Thoracic aorta (tissue), 2 donors: Measurements from ENCODE around the gene RBMS1. TPM values are rescaled to one million over a fixed set of nuclear protein-coding genes. Genes with fewer than 3 reads are reported as not detected.

Source experiments
- ATAC-seq: fragments of 150-250 bp; one replicate; pipeline ENCODE4 v1.8.0; 2017; ENCODE audit warnings: low read depth; ENCODE audit not compliant: insufficient number of reproducible peaks, low FRiP score
- DNase-seq: peaks from one replicate; pipeline ENCODE4 v3.0.0-alpha.2; 2020; ENCODE audit warnings: low spot score
- H3K27ac ChIP-seq, 2 donors: fragments of 200-600 bp; sonication (generic); 1 replicate in 1 of 2; 2 replicates in 1 of 2; pipeline ENCODE4 v1.5.1; 2016; ENCODE audit warnings: mild to moderate bottlenecking in 2 of 2, moderate library complexity in 2 of 2
- H3K27me3 ChIP-seq: fragments of 200-600 bp; sonication (generic); replicated peaks from 2 replicates; pipeline ENCODE4 v1.6.0; 2016; ENCODE audit warnings: mild to moderate bottlenecking; ENCODE audit not compliant: insufficient read depth
- H3K36me3 ChIP-seq: fragments of 200-600 bp; sonication (generic); one replicate; pipeline ENCODE4 v1.5.1; 2016
- H3K4me1 ChIP-seq, 2 donors: fragments of 200-600 bp; sonication (generic); 1 replicate in 1 of 2; 2 replicates in 1 of 2; pipeline versions ENCODE4 v1.5.1 to v1.6.0; 2016; ENCODE audit warnings: low read depth in 2 of 2, mild to moderate bottlenecking in 1 of 2; ENCODE audit not compliant: control insufficient read depth in 1 of 2
- H3K4me3 ChIP-seq: fragments of 200-600 bp; sonication (generic); 2 replicates; pipeline ENCODE4 v1.5.1; 2016; ENCODE audit warnings: mild to moderate bottlenecking
- H3K9me3 ChIP-seq: fragments of 200-600 bp; sonication (generic); 2 replicates; pipeline ENCODE4 v1.5.1; 2016
- CTCF ChIP-seq: fragments of 200-600 bp; sonication (generic); IDR thresholded peaks from one replicate; pipeline ENCODE4 v1.5.1; 2019; ENCODE audit warnings: antibody characterized with exemption
- total RNA-seq, 2 donors: library from RNA; depleted of rRNA; stranded (reverse); fragments of >200 nt; gene quantifications; one replicate each; pipeline versions ENCODE4 v1.1.0 to v1.2.3, GENCODE V29; 2016

RBMS1 gene
- total RNA-seq, 2 donors from 2014 or later, result 98.7 to 179 TPM

- H3K36me3 ChIP-seq, result no peaks in the 10 kb centered on the region
- no peak for DNase-seq
- TF ChIP-seq CTCF, result peak; percentile 58
- H3K27me3 ChIP-seq, result no peaks in the 10 kb centered on the region
- H3K4me1 ChIP-seq, result peaks cover 34 to 56% of the 10 kb centered on the region in 2 donors
- H3K4me3 ChIP-seq, result no peak overlapping the region
- H3K9me3 ChIP-seq, result peaks cover 4% of the 10 kb centered on the region
- peak; percentile 50 for ATAC-seq
- peak overlapping the region; percentile 75 to 84 for H3K27ac ChIP-seq
These were observed 64.2 kb downstream of the RBMS1 start for GRCh38 chr2:160429248-160430000.

- ATAC-seq (peak; percentile 25), DNase-seq (no peak)
- peaks cover 24 to 50% of the 10 kb centered on the region in 2 donors for H3K4me1 ChIP-seq
- H3K27me3 ChIP-seq, result no peaks in the 10 kb centered on the region
- TF ChIP-seq CTCF, result no peak
- peaks cover 4% of the 10 kb centered on the region for H3K9me3 ChIP-seq
- peak overlapping the region; percentile 75 to 84 for H3K27ac ChIP-seq
- peak overlapping the region; percentile 61 for H3K4me3 ChIP-seq
- H3K36me3 ChIP-seq, result no peaks in the 10 kb centered on the region
These were observed 65.2 kb downstream of the RBMS1 start for GRCh38 chr2:160428405-160428763.

GRCh38 chr2:160427629-160428404 is 65.8 kb downstream of the RBMS1 start:
- DNase-seq (no peak), ATAC-seq (no peak)
- H3K27me3 ChIP-seq, result no peaks in the 10 kb centered on the region
- peak overlapping the region; percentile 75 to 84 for H3K27ac ChIP-seq
- peaks cover 4% of the 10 kb centered on the region for H3K9me3 ChIP-seq
- peaks cover 21 to 48% of the 10 kb centered on the region in 2 donors for H3K4me1 ChIP-seq
- TF ChIP-seq CTCF, result no peak
- H3K4me3 ChIP-seq, result peak overlapping the region; percentile 61
- no peaks in the 10 kb centered on the region for H3K36me3 ChIP-seq

GRCh38 chr2:160426604-160427003 is 67.0 kb downstream of the RBMS1 start:
- H3K36me3 ChIP-seq, result no peaks in the 10 kb centered on the region
- no peak for DNase-seq
- no peak for TF ChIP-seq CTCF
- no peak for ATAC-seq
- H3K27me3 ChIP-seq, result no peaks in the 10 kb centered on the region
- H3K4me1 ChIP-seq, result peaks cover 22 to 48% of the 10 kb centered on the region in 2 donors
- H3K9me3 ChIP-seq, result peaks cover 4% of the 10 kb centered on the region
- H3K4me3 ChIP-seq, result no peak overlapping the region
- no peak overlapping the region for H3K27ac ChIP-seq

GRCh38 chr2:160425434-160426151 is 68.0 kb downstream of the RBMS1 start:
- no peak for TF ChIP-seq CTCF
- ATAC-seq (no peak), DNase-seq (no peak)
- Histone ChIP-seq H3K9me3 (peaks cover 4% of the 10 kb centered on the region), H3K27ac (no peak overlapping the region), H3K4me3 (no peak overlapping the region), H3K36me3 (no peaks in the 10 kb centered on the region), H3K4me1 (peaks cover 22 to 49% of the 10 kb centered on the region in 2 donors), H3K27me3 (no peaks in the 10 kb centered on the region)
